Esophagus muscularis mucosa (tissue), 3 donors: ENCODE data around the gene CRTC1.

ENCODE experiments used
- POLR2AphosphoS5 ChIP-seq, 2 donors: sonication (generic); formaldehyde crosslinking; IDR thresholded peaks; one replicate each; pipeline ENCODE4 v1.6.1; 2017; ENCODE audit warnings: antibody characterized with exemption in 2 of 2
- TF ChIP-seq, protein P1 (sequence below), 3 experiments: fragments of 200-600 bp in 2 of 3; fragments of 450-650 bp in 1 of 3; sonication (generic) in 2 of 3; IDR thresholded peaks; one replicate each; pipeline ENCODE4 v1.5.1; 2017 to 2019; ENCODE audit warnings: antibody characterized with exemption in 3 of 3, mild to moderate bottlenecking in 2 of 3, moderate library complexity in 1 of 3

DNA sequence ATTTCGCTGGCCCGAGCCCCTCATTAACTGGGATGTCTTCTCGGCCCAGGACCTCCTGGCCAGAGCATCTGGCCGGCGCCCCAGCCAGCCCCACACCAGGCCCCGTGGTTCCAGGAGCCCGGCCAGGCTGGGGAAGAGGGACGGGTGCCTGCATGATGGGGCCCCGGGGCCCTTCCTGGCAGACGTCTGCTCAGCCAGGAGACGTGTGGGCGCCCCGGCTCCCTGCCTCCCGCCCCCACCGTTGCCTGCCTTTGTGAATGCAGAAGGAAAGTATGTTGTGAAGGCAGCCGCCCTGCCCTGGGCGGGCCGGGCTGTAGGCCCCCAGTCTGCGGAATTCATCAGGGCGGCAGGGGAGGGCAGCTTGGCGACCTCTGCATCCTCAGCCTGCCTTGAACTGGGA lies 112.1 kb downstream of the CRTC1 start:
- TF ChIP-seq, protein P1, sequence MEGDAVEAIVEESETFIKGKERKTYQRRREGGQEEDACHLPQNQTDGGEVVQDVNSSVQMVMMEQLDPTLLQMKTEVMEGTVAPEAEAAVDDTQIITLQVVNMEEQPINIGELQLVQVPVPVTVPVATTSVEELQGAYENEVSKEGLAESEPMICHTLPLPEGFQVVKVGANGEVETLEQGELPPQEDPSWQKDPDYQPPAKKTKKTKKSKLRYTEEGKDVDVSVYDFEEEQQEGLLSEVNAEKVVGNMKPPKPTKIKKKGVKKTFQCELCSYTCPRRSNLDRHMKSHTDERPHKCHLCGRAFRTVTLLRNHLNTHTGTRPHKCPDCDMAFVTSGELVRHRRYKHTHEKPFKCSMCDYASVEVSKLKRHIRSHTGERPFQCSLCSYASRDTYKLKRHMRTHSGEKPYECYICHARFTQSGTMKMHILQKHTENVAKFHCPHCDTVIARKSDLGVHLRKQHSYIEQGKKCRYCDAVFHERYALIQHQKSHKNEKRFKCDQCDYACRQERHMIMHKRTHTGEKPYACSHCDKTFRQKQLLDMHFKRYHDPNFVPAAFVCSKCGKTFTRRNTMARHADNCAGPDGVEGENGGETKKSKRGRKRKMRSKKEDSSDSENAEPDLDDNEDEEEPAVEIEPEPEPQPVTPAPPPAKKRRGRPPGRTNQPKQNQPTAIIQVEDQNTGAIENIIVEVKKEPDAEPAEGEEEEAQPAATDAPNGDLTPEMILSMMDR (IDR thresholded peaks at IDR 0.05): no peak
- TF ChIP-seq POLR2AphosphoS5 (IDR thresholded peaks at IDR 0.05): no peak
